Measurements from ENCODE around the gene CAD. TPM values are rescaled to one million over a fixed set of nuclear protein-coding genes. Genes with fewer than 3 reads are reported as not detected.
"Not testable (repeated sequence)": the region's sequence is repeated elsewhere in the genome, so short reads cannot be mapped to it uniquely, and the experiment has no call there.

CAD gene
- 10 to 100 TPM in 3 of 4 donors, 1 to 10 TPM in 1; 9.0 to 28.8 (median 17.4) TPM for total RNA-seq

GRCh38 chr2:27217173-27218121 lies at the start of gene CAD:
TSS of gene CAD (plus strand) at chr2:27217369. CDS start at chr2:27217552, 183 bp downstream.
- intact Hi-C loops (cut with DNase I; ENCODE audit: low total_unique reads) = no loop called here
- H3K4me3 ChIP-seq (ENCODE audit: low read depth, poor library complexity, severe bottlenecking) = peak within 1 kb of the TSS; percentile 61
- DNase-seq (ENCODE audit: low spot score in 2 of 2) = peak; percentile 81 to 97
- 1% methylated on average over 45 to 62 of the region's 72 CpGs for WGBS, 2 donors
- no peak for TF ChIP-seq CTCF (IDR thresholded peaks at IDR 0.05)
- TF ChIP-seq POLR2A (IDR thresholded peaks at IDR 0.05) = no peak

GRCh38 chr2:27170581-27171337 lies 46.4 kb upstream of the CAD start:
- no peak overlapping the region for H3K4me3 ChIP-seq (ENCODE audit: low read depth, poor library complexity, severe bottlenecking)
- TF ChIP-seq POLR2A (IDR thresholded peaks at IDR 0.05) (no peak), CTCF (IDR thresholded peaks at IDR 0.05) (no peak)
- DNase-seq (ENCODE audit: low spot score in 2 of 2) = no peak
- intact Hi-C loops (cut with DNase I; ENCODE audit: low total_unique reads) = no loop called here
- 74 to 76% methylated on average over 6 of the region's 6 CpGs for WGBS, 2 donors

- H3K4me3 ChIP-seq (ENCODE audit: low read depth, poor library complexity, severe bottlenecking) = no peak overlapping the region
- 42 to 48% methylated on average over 8 of the region's 8 CpGs for WGBS, 2 donors
- DNase-seq (ENCODE audit: low spot score in 2 of 2) = no peak
- intact Hi-C loops (cut with DNase I; ENCODE audit: low total_unique reads) = no loop called here
- no peak for TF ChIP-seq POLR2A (IDR thresholded peaks at IDR 0.05)
- TF ChIP-seq CTCF (IDR thresholded peaks at IDR 0.05) = peak in 1 of 3 donors; percentile 24
Observed at GRCh38 chr2:27171351-27171848, 45.8 kb upstream of the CAD start.

- WGBS, 2 donors = 64 to 78% methylated on average over 6 of the region's 6 CpGs
- TF ChIP-seq CTCF (IDR thresholded peaks at IDR 0.05) = no peak
- TF ChIP-seq POLR2A (IDR thresholded peaks at IDR 0.05) = no peak
- H3K4me3 ChIP-seq (ENCODE audit: low read depth, poor library complexity, severe bottlenecking) = no peak overlapping the region
- DNase-seq (ENCODE audit: low spot score in 2 of 2) = no peak
- intact Hi-C loops (cut with DNase I; ENCODE audit: low total_unique reads) = no loop called here
Observed at GRCh38 chr2:27174638-27175037, 42.5 kb upstream of the CAD start.

GRCh38 chr2:27175330-27175729 lies 41.8 kb upstream of the CAD start:
- TF ChIP-seq POLR2A (IDR thresholded peaks at IDR 0.05) (no peak), CTCF (IDR thresholded peaks at IDR 0.05) (no peak)
- DNase-seq (ENCODE audit: low spot score in 2 of 2) = peak in 1 of 2 donors; percentile 35
- intact Hi-C loops (cut with DNase I; ENCODE audit: low total_unique reads) = no loop called here
- no peak overlapping the region for H3K4me3 ChIP-seq (ENCODE audit: low read depth, poor library complexity, severe bottlenecking)
- 75% methylated on average over 8 of the region's 8 CpGs for WGBS, 2 donors

- H3K4me3 ChIP-seq (ENCODE audit: low read depth, poor library complexity, severe bottlenecking); DNase-seq (ENCODE audit: low spot score in 2 of 2); intact Hi-C loops (cut with DNase I; ENCODE audit: low total_unique reads): not testable (repeated sequence)
- WGBS, 2 donors = 91 to 95% methylated on average over 4 of the region's 4 CpGs
Observed at GRCh38 chr2:27175781-27176180, 41.4 kb upstream of the CAD start.

All from lower leg skin (tissue), 4 donors.